Tibial artery (tissue), 4 donors: Measurements from ENCODE around the gene AQP12B.

Source experiments
- DNase-seq, 2 donors: peaks; one replicate each; pipeline ENCODE4 v3.0.0-alpha.2; 2019
- H3K27ac ChIP-seq, 2 donors: fragments of 200-600 bp; sonication (generic) in 1 of 2; 1 replicate in 1 of 2; 2 replicates in 1 of 2; pipeline ENCODE4 v1.5.1; 2018 to 2019; ENCODE audit warnings: mild to moderate bottlenecking in 1 of 2
- H3K27me3 ChIP-seq, 2 donors: fragments of 200-600 bp; sonication (generic) in 1 of 2; one replicate each; pipeline versions ENCODE4 v1.5.1 to v1.6.0; 2016 to 2019
- H3K36me3 ChIP-seq, 3 donors: fragments of 200-600 bp; sonication (generic) in 2 of 3; one replicate each; pipeline ENCODE4 v1.5.1; 2016 to 2019; ENCODE audit warnings: mild to moderate bottlenecking in 2 of 3
- H3K4me1 ChIP-seq, 4 donors: fragments of 200-600 bp; sonication (generic) in 2 of 4; 1 replicate in 3 of 4; 2 replicates in 1 of 4; pipeline ENCODE4 v1.5.1; 2016 to 2019
- H3K4me3 ChIP-seq, 2 donors: fragments of 200-600 bp; sonication (generic) in 1 of 2; 1 replicate in 1 of 2; 2 replicates in 1 of 2; pipeline ENCODE4 v1.5.1; 2018 to 2019; ENCODE audit warnings: mild to moderate bottlenecking in 2 of 2
- H3K9me3 ChIP-seq, 3 donors: fragments of 200-600 bp; sonication (generic) in 1 of 3; one replicate each; pipeline ENCODE4 v1.5.1; 2016 to 2019
- CTCF ChIP-seq, 2 experiments: fragments of 200-600 bp in 1 of 2; fragments of 450-650 bp in 1 of 2; IDR thresholded peaks; one replicate each; pipeline ENCODE4 v1.5.1; 2017 to 2019; ENCODE audit warnings: antibody characterized with exemption in 2 of 2, mild to moderate bottlenecking in 1 of 2, moderate library complexity in 1 of 2
- intact Hi-C: fragments of 100-400 bp; cut with DNase I; formaldehyde crosslinking; loops from one replicate; pipeline ENCODE4 v1.15.0; 2023; ENCODE audit warnings: low total_unique reads

AQP12B gene

GRCh38 chr2:240716130-240716798 is 33.6 kb upstream of the AQP12B start:
- no peaks in the 10 kb centered on the region for H3K36me3 ChIP-seq
- intact Hi-C loops: no loop called here
- TF ChIP-seq CTCF (IDR thresholded peaks at IDR 0.05): no peak
- H3K27ac ChIP-seq: no peak overlapping the region
- H3K4me1 ChIP-seq: no peaks in the 10 kb centered on the region
- no peak overlapping the region for H3K4me3 ChIP-seq
- H3K9me3 ChIP-seq: no peaks in the 10 kb centered on the region
- no peak for DNase-seq
- H3K27me3 ChIP-seq: peaks cover 0 to 73% of the 10 kb centered on the region in 2 donors

- no peak for TF ChIP-seq CTCF (IDR thresholded peaks at IDR 0.05)
- intact Hi-C loops: no loop called here
- H3K9me3 ChIP-seq: no peaks in the 10 kb centered on the region
- no peak overlapping the region for H3K4me3 ChIP-seq
- DNase-seq: no peak
- no peak overlapping the region for H3K27ac ChIP-seq
- no peaks in the 10 kb centered on the region for H3K36me3 ChIP-seq
- peaks cover 0 to 73% of the 10 kb centered on the region in 2 donors for H3K27me3 ChIP-seq
- H3K4me1 ChIP-seq: no peaks in the 10 kb centered on the region
These were observed 32.4 kb upstream of the AQP12B start for GRCh38 chr2:240714747-240715725.

- no peak for TF ChIP-seq CTCF (IDR thresholded peaks at IDR 0.05)
- H3K36me3 ChIP-seq: no peaks in the 10 kb centered on the region
- intact Hi-C loops: no loop called here
These were observed 31.5 kb upstream of the AQP12B start for GRCh38 chr2:240713928-240714746.

GRCh38 chr2:240713071-240713927 is 30.6 kb upstream of the AQP12B start:
- no peak overlapping the region for H3K4me3 ChIP-seq
- no peak for TF ChIP-seq CTCF (IDR thresholded peaks at IDR 0.05)
- no peaks in the 10 kb centered on the region for H3K4me1 ChIP-seq
- DNase-seq: no peak
- no peak overlapping the region for H3K27ac ChIP-seq
- intact Hi-C loops: no loop called here
- H3K9me3 ChIP-seq: no peaks in the 10 kb centered on the region
- peaks cover 0 to 65% of the 10 kb centered on the region in 2 donors for H3K27me3 ChIP-seq
- H3K36me3 ChIP-seq: no peaks in the 10 kb centered on the region

More at GRCh38 chr2:240713928-240714746, 31.5 kb upstream of the AQP12B start:
- no peak for DNase-seq
- no peak overlapping the region for H3K4me3 ChIP-seq
- peaks cover 0 to 72% of the 10 kb centered on the region in 2 donors for H3K27me3 ChIP-seq
- no peaks in the 10 kb centered on the region for H3K4me1 ChIP-seq
- H3K27ac ChIP-seq: no peak overlapping the region
- H3K9me3 ChIP-seq: no peaks in the 10 kb centered on the region
